HK-2 (cell line): ENCODE measurements around the gene TMEM39B.
"Not testable (repeated sequence)": the region's sequence is repeated elsewhere in the genome, so short reads cannot be mapped to it uniquely, and the experiment has no call there.

Source experiments
- DNase-seq: peaks from one replicate; pipeline ENCODE4 v3.0.0-alpha.2; 2018; ENCODE audit not compliant: unreplicated experiment

TMEM39B gene

GRCh38 chr1:32072622-32073298 is at the start of gene TMEM39B:
Gene TMEM39B, plus strand, starts transcription at chr1:32072939. Its CDS starts 109 bp downstream, at chr1:32073048.
- peak; percentile 92 for DNase-seq

DNA sequence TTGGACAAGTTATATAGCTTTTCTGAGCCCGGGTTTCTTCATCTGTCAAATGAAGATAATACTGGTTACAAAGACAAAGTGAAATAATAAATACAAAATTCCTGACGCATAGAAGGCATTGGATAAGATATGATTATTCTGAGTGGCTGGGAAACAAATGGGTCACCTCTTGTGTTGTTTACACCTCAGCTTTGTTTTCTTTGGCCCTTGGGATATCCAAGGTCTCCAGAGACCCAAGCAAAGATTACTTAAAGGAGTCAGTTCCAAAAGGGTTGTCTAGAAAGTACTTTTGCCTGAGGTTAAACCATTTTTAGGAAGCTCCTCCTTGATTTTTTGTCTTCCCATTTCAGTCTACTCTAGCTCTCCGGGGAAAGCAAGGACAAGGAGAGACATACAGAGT is 49.4 kb upstream of the TMEM39B start:
- no peak for DNase-seq

GRCh38 chr1:32025515-32025914 is 47.2 kb upstream of the TMEM39B start:
- DNase-seq: no peak

GRCh38 chr1:32028746-32029145 is 44.0 kb upstream of the TMEM39B start:
- no peak for DNase-seq

DNA sequence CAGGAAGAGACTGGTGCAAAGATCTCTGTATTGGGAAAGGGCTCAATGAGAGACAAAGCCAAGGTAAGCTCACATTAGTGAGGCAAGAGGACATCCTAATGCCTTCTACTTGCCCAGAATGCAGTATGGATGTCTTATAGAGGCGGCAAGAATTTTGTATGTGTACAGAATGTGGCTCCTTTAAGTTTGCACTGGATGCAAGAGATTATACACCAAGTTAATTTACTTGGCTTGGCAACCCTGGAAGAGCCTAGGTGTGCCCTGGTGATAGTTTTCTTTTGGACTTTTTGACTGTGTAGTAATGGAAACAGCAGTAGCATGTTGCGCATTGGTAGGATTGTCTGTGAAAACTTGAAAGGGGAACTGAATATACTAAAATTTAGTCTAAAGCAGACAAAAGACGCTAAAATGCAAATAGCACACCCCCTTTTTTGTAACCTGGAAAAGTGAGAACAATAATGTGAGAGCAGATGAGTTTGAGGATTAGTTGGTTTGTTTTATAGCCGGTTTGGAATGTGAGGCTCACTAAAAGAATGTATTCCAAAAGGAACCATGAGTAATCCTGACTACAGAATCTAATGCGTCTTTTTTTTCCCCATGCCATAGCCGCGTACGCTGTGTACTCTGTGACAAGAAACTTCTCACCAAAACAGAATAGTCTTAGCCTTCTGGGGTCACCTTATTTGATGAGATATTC is 41.0 kb upstream of the TMEM39B start:
- peak; percentile 22 for DNase-seq

DNA sequence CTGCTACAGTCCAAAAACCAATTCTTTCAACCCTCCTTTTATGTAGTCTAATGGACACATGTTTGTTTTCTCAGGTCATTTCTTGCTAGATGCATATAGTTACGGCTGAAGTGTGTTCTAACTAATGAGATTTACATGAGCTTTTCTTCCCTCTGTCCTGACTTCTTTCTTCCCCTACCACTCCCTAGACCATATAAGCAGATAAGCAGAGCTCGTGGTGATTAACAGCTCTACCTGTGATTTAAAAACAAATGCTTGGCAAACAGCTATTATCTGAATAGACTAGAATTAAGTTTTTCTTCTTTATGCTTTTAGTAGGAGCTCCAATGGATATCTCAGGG is 40.5 kb upstream of the TMEM39B start:
- no peak for DNase-seq

GRCh38 chr1:32035119-32035518 is 37.6 kb upstream of the TMEM39B start:
- DNase-seq: no peak

DNA sequence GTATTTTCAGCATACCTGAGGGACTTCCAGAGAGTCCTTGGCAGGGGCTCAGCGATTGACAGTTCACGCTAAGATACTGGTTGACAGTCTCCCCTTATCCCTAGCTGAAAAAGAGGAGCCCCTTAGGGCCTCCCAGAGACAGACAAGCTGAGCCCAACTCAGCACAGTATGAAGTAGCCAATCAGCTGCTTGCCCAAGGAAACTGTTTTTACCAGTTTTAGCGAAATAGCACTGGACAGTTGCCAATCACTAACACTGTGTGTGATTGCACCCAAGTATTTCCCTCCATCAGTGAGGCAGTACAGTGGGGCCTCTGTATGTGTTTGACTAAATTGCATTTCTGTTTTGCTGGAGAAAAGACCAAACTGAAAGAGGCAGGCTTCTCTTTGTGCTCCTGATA is 32.0 kb upstream of the TMEM39B start:
- DNase-seq: no peak

GRCh38 chr1:32042330-32042729 is 30.4 kb upstream of the TMEM39B start:
- no peak for DNase-seq

- DNase-seq: no peak
These were observed 28.5 kb upstream of the TMEM39B start for GRCh38 chr1:32044234-32044633.

DNA sequence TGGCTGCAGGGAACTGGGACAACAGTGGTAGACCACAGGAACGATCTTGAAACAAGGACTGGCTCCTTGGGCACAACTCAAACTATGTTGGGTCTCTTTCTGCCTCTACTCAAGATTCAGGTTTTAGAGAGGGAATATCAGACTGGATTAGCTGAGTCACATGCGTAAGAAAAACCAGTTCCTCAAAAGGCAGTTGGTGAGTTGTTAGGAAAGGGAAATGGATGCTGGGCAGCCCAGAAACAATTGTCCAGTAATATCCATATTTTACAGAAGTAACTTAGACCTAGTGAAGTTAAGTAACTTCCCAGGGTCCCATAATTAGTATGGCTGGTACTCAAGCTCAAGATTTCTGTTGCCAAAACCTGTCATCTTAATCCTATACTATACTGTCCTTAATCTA is 27.0 kb upstream of the TMEM39B start:
- no peak for DNase-seq

GRCh38 chr1:32047701-32048100 is 25.0 kb upstream of the TMEM39B start:
- no peak for DNase-seq

- no peak for DNase-seq
These were observed 24.3 kb upstream of the TMEM39B start for GRCh38 chr1:32048440-32048839.

DNA sequence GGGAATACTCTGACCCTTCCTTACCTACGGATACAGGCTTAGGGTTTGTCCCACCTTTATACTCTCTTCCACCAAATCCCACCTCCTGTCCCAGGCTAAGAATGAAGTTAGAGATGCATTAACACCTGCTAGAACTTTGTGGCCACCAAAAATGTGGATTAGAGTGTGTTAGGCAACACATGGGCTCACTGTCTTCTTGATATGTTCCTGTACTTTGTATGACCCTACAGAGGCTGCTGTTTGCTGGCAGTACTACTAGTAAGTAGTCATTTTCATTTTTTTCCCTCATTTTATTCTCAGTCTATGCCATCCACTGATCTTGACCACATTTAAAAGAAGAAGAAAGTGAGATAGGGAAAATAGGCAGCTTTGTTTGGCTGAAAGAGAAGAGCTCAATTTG is 21.0 kb upstream of the TMEM39B start:
- no peak for DNase-seq

- no peak for DNase-seq
These were observed 19.9 kb upstream of the TMEM39B start for GRCh38 chr1:32052887-32053286.

- DNase-seq: no peak
These were observed 17.3 kb upstream of the TMEM39B start for GRCh38 chr1:32055416-32055815.

- DNase-seq: no peak
These were observed 16.1 kb upstream of the TMEM39B start for GRCh38 chr1:32056598-32056997.

GRCh38 chr1:32060914-32061313 is 11.8 kb upstream of the TMEM39B start:
- DNase-seq: no peak

DNA sequence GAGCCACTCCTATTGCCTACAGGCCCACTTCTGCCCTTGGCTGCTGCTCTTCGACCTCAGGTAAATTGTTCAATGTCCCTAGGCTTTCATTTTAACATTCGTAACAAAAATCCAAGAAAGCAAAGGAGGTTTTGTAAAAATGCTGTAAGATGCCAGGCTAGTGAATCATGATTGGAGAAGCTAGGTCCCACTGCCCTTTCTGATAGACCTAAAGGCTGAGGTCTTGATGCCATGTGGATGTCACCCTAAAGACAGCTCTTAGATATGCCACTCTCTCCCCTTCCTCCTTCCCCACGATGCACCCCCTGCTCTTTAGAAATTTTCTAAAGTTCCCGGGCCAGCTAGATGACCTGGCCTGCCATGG is 9.9 kb upstream of the TMEM39B start:
- DNase-seq: no peak

DNA sequence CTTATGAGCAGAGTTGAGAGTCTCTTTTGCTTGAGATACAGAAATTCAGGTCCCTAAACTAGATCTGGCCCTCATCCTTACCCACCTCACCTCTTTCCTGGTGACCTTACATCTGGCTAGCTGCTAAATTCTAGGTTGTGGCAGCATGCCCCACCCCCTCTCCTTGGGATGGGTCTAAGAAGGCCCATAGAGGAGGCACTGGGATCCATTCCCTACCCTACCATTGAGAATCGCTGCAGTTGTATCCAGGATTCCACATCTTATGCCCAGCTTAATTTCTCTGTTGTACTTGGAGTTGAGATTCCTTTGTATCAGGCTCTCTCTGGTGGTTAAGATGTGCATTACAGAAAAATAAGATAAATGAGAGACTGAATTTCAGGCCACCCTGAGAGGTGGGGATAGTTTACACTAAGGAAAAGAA is 9.5 kb upstream of the TMEM39B start:
- no peak for DNase-seq

- DNase-seq: not testable (repeated sequence)
These were observed 6.9 kb upstream of the TMEM39B start for GRCh38 chr1:32065613-32066488.

GRCh38 chr1:32066489-32066873 is 6.3 kb upstream of the TMEM39B start:
- peak; percentile 47 for DNase-seq
